ENCODE results near the gene PDCD4. TPM values are rescaled to one million over a fixed set of nuclear protein-coding genes. Genes with fewer than 3 reads are reported as not detected.

PDCD4 gene
- total and polyA plus RNA-seq, 9 of the 15 experiments (the other 6 are each of a cell fraction or from before 2014, with no cell fraction given), result 12.9 to 44.1 (median 33.7) TPM

GRCh38 chr10:110931769-110932381 lies 60.1 kb downstream of the PDCD4 start:
- no TSS peak for BruUV-seq (replicated peaks)

More at GRCh38 chr10:110931769-110932381, 60.1 kb downstream of the PDCD4 start:
- Histone ChIP-seq H4K20me1 (replicated peaks; ENCODE audit: control insufficient read depth, insufficient read depth, low read length) (0 out of 2 replicates have a peak, but pooled peaks cover 4% of the 10 kb centered on the region), H3K27ac (ENCODE audit: extremely low read depth, low read depth, low read length) (no peak overlapping the region), H3K79me2 (ENCODE audit: control insufficient read depth, insufficient read depth, low read length) (peaks cover 79% of the 10 kb centered on the region), H3K27me3 (ENCODE audit: control insufficient read depth in 2 of 2, insufficient read depth in 2 of 2, low read length in 2 of 2) (no peaks in the 10 kb centered on the region), H3K9me3 (replicated peaks; ENCODE audit: control insufficient read depth, insufficient read depth, low read depth, low read length) (no peaks in the 10 kb centered on the region), H2AFZ (ENCODE audit: low read depth, low read length) (no peak overlapping the region), H3K9me1 (ENCODE audit: control insufficient read depth, insufficient read depth, low read length) (no peaks in the 10 kb centered on the region), H3K4me3 (no peak overlapping the region), H3K36me3 (ENCODE audit: control insufficient read depth, insufficient read depth, low read length) (no peaks in the 10 kb centered on the region), H3K4me1 (replicated peaks in 1 of 2; ENCODE audit: control insufficient read depth in 2 of 2, insufficient read depth in 2 of 2, low read length in 2 of 2) (no peaks in the 10 kb centered on the region; a peak in 1 of 5 replicates), H3K9ac (ENCODE audit: insufficient read depth in 1 of 2, low read depth in 2 of 2, low read length in 2 of 2) (no peak overlapping the region), H3K4me2 (ENCODE audit: insufficient read depth, low read length) (no peak overlapping the region)
- CTCF ChIA-PET (ENCODE audit: low intra/inter-chr PET ratio), result no interaction called here
- POLR2A ChIA-PET, result no interaction called here
- DNase-seq (ENCODE audit: extremely low read depth in 1 of 4, low spot score in 3 of 4) (no peak), ATAC-seq (no peak; the same call in 2 of the 3 replicates), FAIRE-seq (no peak)
- in situ Hi-C loops (cut with MboI), result no loop called here
- intact Hi-C loops (cut with micrococcal nuclease), result no loop called here
- 32% methylated on average over 1 of the region's 1 CpG for WGBS (ENCODE audit: insufficient coverage, low coverage, missing lambda C conversion rate)
- TF ChIP-seq, protein P1, sequence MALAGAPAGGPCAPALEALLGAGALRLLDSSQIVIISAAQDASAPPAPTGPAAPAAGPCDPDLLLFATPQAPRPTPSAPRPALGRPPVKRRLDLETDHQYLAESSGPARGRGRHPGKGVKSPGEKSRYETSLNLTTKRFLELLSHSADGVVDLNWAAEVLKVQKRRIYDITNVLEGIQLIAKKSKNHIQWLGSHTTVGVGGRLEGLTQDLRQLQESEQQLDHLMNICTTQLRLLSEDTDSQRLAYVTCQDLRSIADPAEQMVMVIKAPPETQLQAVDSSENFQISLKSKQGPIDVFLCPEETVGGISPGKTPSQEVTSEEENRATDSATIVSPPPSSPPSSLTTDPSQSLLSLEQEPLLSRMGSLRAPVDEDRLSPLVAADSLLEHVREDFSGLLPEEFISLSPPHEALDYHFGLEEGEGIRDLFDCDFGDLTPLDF (CRISPR knock-in tag; IDR thresholded peaks at IDR 0.05), result no peak
- no peak for TF ChIP-seq TFAM (CRISPR knock-in tag; conservative IDR thresholded peaks at IDR 0.05)
- no peak for TF ChIP-seq ZNF134 (CRISPR knock-in tag; conservative IDR thresholded peaks at IDR 0.05)
